ENCODE results near the gene MLLT3. TPM values are rescaled to one million over a fixed set of nuclear protein-coding genes. Genes with fewer than 3 reads are reported as not detected.

MLLT3 gene
- total RNA-seq, 2 experiments from 2014 or later: 55.9 to 56.4 TPM

- peaks cover 20% of the 10 kb centered on the region for H3K36me3 Mint-ChIP-seq
- DNase-seq: no peak
Observed at GRCh38 chr9:20447291-20447690, 175.0 kb downstream of the MLLT3 start.

DNA sequence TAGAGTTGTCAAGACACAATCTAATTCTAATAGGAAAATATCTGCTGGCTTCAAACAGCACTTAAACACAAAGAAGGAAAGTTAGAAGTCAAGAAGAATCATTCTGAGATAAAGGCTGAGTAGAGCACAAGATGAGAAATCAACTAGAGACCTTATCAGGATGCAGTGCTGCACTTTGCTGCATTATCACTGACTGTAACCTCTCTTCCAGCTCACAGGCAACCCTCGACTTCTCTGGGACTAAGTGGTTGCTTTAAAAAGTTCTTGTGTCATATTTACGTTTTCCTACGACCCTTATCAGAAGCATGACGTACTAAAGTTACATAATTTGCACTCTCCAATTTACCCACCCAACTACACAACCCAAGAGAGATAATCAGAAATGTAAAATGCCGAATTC lies 176.1 kb downstream of the MLLT3 start:
- CTCF ChIA-PET: no interaction called here
- H3K4me3 Mint-ChIP-seq: no peak overlapping the region
- DNase-seq (no peak), ATAC-seq (no peak)
- no peaks in the 10 kb centered on the region for H3K27me3 Mint-ChIP-seq
- no peak overlapping the region for H3K27ac Mint-ChIP-seq
- H3K36me3 Mint-ChIP-seq: peaks cover 15% of the 10 kb centered on the region
- H3K4me1 Mint-ChIP-seq: peaks cover 14% of the 10 kb centered on the region
- H3K9me3 Mint-ChIP-seq (ENCODE audit: low read depth): no peaks in the 10 kb centered on the region

More at GRCh38 chr9:20447291-20447690, 175.0 kb downstream of the MLLT3 start:
- Mint-ChIP-seq H3K27ac (no peak overlapping the region), H3K4me3 (no peak overlapping the region), H3K4me1 (peaks cover 6% of the 10 kb centered on the region), H3K27me3 (no peaks in the 10 kb centered on the region), H3K9me3 (ENCODE audit: low read depth) (no peaks in the 10 kb centered on the region)
- CTCF ChIA-PET: no interaction called here
- ATAC-seq: no peak

- Mint-ChIP-seq H3K9me3 (ENCODE audit: low read depth) (no peaks in the 10 kb centered on the region), H3K4me3 (no peak overlapping the region), H3K27me3 (no peaks in the 10 kb centered on the region), H3K36me3 (peaks cover 30% of the 10 kb centered on the region), H3K27ac (no peak overlapping the region), H3K4me1 (peaks cover 21% of the 10 kb centered on the region)
- no peak for ATAC-seq
- CTCF ChIA-PET: no interaction called here
- DNase-seq: no peak
Observed at GRCh38 chr9:20442461-20443319, 179.6 kb downstream of the MLLT3 start.

DNA sequence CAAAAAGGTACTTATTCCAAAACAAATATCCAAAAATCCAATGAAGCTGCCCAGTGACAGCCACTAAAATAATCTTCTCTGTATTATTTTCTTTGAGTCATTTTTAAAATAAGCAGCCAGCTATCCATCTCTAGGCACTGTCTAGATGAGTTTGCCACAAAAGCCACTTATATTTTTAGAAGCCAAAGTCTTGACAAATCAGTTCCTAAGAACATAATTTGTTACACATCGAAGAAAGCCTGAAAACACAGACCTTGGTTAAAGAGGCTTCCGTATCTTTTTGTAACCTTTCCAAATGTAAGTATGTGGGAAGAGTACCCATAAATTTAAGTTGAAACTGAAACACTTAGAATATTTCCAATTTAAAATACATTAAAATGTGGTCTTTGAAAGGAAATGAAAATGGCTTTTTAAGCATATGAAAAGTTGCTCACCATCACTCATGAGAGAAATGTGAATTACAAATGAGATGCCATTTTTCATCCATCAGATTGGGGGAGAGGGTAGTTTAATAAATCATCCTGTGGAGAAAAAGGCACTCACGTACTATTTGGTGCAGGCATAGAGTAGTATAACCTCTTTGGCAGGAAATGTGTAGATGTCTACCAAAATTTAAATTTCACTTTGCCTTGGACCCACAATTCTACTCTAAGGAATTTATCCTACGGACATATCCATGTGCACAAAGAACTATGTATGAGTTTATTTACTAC lies 180.4 kb downstream of the MLLT3 start:
- Mint-ChIP-seq H3K36me3 (peaks cover 27% of the 10 kb centered on the region), H3K9me3 (ENCODE audit: low read depth) (no peaks in the 10 kb centered on the region), H3K27me3 (no peaks in the 10 kb centered on the region), H3K27ac (no peak overlapping the region), H3K4me3 (no peak overlapping the region), H3K4me1 (peaks cover 21% of the 10 kb centered on the region)
- ATAC-seq (no peak), DNase-seq (no peak)
- CTCF ChIA-PET: interaction anchor here (1.1 kb wide), 1 partner anchor 83 kb away, joined by 3 read pairs; no protein-coding TSS in a partner anchor

DNA sequence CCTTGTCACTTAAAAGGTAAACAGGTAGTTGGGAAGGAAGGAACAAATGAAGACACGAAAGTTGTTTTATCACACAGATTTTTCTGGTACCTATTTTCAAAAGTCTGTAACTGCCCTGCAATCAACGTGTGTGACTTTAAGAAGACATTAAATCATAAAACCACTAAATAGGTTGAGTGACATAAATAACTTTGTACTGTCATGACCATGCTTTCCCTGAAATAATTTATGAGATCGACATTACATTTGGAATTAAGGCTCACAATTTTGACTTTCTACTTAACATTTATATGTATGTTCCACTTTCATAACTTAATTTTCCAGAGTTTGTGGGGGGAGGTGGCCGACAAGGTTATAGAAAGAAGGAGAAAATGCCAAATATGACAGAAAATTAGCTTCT lies 181.1 kb downstream of the MLLT3 start:
- Mint-ChIP-seq H3K4me3 (no peak overlapping the region), H3K27me3 (no peaks in the 10 kb centered on the region), H3K9me3 (ENCODE audit: low read depth) (no peaks in the 10 kb centered on the region), H3K27ac (no peak overlapping the region), H3K4me1 (peaks cover 20% of the 10 kb centered on the region), H3K36me3 (peaks cover 23% of the 10 kb centered on the region)
- DNase-seq (no peak), ATAC-seq (no peak)
- CTCF ChIA-PET: interaction anchor here (1.1 kb wide), 1 partner anchor 82 kb away, joined by 3 read pairs; no protein-coding TSS in a partner anchor

DNA sequence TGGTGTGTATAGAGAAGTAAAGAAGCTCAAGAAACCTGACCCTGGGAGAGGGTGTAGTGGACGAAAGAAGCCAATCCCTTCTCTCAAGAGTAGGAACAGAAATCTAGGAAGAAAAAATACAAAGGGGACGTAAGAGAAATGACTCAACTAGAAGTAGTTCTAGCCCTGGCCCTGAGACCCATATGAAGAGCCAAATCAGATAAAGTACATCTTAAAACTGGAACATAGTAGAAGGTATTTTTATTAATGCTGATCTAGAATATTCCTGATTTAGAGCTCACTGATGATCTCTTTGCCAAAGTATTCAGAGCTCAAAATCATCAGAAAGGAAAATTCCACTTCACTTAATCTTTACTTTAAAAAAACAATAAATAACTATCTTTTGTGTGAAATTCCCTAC lies 184.8 kb downstream of the MLLT3 start:
- no peak overlapping the region for H3K27ac Mint-ChIP-seq
- ATAC-seq: no peak

DNA sequence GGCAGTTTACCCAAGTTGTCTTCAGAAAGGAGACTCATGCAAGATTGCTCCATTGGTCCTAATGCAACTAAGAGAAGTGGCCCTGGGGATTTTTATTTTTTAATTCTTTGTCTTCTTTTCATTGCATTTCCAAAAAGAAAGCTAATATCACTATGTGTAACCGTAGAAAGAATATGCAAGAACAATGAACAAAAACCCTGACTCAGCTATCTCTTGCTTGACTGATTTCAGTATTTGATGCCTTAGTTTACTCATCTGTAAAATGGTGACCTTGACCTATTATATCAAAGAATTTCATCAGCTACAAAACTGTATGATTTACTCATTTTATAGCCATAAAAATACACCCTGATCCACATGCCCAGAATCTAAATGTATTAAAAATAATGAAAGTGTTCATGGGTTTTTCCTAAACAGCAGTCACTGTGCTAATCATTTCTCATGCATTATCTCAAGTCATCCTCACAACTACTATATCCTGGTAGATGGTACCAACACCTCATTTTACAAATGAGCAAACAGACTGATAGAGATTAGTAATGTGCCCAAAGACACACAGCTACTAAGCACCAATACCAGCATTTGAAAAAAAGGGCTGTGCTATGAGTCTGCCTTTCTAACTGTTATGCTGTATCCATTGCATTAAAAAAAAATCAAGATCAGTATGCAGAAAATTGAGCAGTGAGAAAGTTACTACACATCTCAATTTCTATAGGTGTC lies 185.7 kb downstream of the MLLT3 start:
- ATAC-seq (peak; percentile 33), DNase-seq (no peak)
- CTCF ChIA-PET: interaction anchor here (1.0 kb wide), 1 partner anchor 12 kb away, joined by 4 read pairs; no protein-coding TSS in a partner anchor
- Mint-ChIP-seq H3K36me3 (peaks cover 23% of the 10 kb centered on the region), H3K27ac (no peak overlapping the region), H3K4me3 (no peak overlapping the region), H3K9me3 (ENCODE audit: low read depth) (no peaks in the 10 kb centered on the region), H3K4me1 (peaks cover 10% of the 10 kb centered on the region), H3K27me3 (no peaks in the 10 kb centered on the region)

More for the DNA sequence above, 184.8 kb downstream of the MLLT3 start:
- Mint-ChIP-seq H3K9me3 (ENCODE audit: low read depth) (no peaks in the 10 kb centered on the region), H3K4me1 (peaks cover 17% of the 10 kb centered on the region), H3K4me3 (no peak overlapping the region), H3K27me3 (no peaks in the 10 kb centered on the region), H3K36me3 (peaks cover 24% of the 10 kb centered on the region)
- CTCF ChIA-PET: interaction anchor here (1.0 kb wide), 1 partner anchor 13 kb away, joined by 4 read pairs; no protein-coding TSS in a partner anchor
- DNase-seq: no peak

DNA sequence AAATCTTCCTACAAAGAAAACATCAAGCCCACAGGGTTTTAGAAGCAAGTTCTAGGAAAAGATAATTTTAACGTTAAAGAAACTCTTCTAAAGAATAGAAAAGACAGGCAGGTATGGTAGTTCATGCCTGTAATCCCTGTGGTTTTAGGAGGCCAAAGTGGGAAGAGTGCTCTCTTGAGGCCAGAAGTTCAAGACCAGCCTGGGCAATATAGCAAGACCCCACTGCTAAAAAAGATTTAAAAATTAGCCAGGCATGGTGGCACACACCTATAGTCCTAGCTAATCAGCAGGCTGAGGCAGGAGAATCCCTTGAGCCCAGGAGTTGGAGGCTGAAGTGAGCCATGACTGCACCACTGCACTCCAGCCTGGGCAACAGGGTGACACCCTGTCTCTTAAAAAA lies 193.3 kb downstream of the MLLT3 start:
- Mint-ChIP-seq H3K27ac (no peak overlapping the region), H3K27me3 (no peaks in the 10 kb centered on the region), H3K36me3 (peaks cover 5% of the 10 kb centered on the region), H3K9me3 (ENCODE audit: low read depth) (no peaks in the 10 kb centered on the region), H3K4me1 (no peaks in the 10 kb centered on the region), H3K4me3 (no peak overlapping the region)
- no peak for DNase-seq
- CTCF ChIA-PET: no interaction called here
- ATAC-seq: no peak

GRCh38 chr9:20427359-20427758 lies 194.9 kb downstream of the MLLT3 start:
- CTCF ChIA-PET: no interaction called here
- no peak overlapping the region for H3K27ac Mint-ChIP-seq
- H3K27me3 Mint-ChIP-seq: no peaks in the 10 kb centered on the region
- peaks cover 2% of the 10 kb centered on the region for H3K4me1 Mint-ChIP-seq
- H3K9me3 Mint-ChIP-seq (ENCODE audit: low read depth): no peaks in the 10 kb centered on the region
- ATAC-seq (no peak), DNase-seq (no peak)
- no peaks in the 10 kb centered on the region for H3K36me3 Mint-ChIP-seq
- H3K4me3 Mint-ChIP-seq: no peak overlapping the region

DNA sequence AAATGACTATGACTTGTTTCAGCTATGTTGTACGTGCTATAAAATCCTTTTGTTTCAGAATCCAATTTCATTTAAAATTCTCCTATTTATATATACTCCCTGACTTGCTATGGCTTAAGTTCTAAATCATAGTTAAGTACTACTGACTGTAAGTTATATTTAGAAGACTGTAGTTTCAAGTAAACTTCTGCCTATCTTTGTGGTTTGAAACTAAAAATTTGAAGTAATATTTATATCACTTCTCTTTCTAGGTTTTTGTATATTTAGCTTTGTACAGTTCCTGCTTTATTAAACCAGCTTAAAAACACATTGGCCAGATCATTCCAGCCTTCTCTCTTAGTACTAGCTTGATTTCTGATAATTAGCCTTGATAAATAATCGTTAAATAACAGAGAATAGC lies 196.3 kb downstream of the MLLT3 start:
- Mint-ChIP-seq H3K4me1 (peaks cover 2% of the 10 kb centered on the region), H3K27ac (no peak overlapping the region), H3K27me3 (no peaks in the 10 kb centered on the region), H3K4me3 (no peak overlapping the region), H3K9me3 (ENCODE audit: low read depth) (no peaks in the 10 kb centered on the region), H3K36me3 (no peaks in the 10 kb centered on the region)
- no peak for DNase-seq
- CTCF ChIA-PET: no interaction called here
- ATAC-seq: no peak

- no peak overlapping the region for H3K27ac Mint-ChIP-seq
- H3K27me3 Mint-ChIP-seq: no peaks in the 10 kb centered on the region
- CTCF ChIA-PET: interaction anchor here (0.9 kb wide), 1 partner anchor 203 kb away, joined by 3 read pairs; the partner anchor contains the start of gene MLLT3
- H3K36me3 Mint-ChIP-seq: peaks cover 9% of the 10 kb centered on the region
- DNase-seq (no peak), ATAC-seq (no peak)
- peaks cover 16% of the 10 kb centered on the region for H3K4me1 Mint-ChIP-seq
- no peaks in the 10 kb centered on the region for H3K9me3 Mint-ChIP-seq (ENCODE audit: low read depth)
- no peak overlapping the region for H3K4me3 Mint-ChIP-seq
Observed at GRCh38 chr9:20419533-20419932, 202.8 kb downstream of the MLLT3 start.

DNA sequence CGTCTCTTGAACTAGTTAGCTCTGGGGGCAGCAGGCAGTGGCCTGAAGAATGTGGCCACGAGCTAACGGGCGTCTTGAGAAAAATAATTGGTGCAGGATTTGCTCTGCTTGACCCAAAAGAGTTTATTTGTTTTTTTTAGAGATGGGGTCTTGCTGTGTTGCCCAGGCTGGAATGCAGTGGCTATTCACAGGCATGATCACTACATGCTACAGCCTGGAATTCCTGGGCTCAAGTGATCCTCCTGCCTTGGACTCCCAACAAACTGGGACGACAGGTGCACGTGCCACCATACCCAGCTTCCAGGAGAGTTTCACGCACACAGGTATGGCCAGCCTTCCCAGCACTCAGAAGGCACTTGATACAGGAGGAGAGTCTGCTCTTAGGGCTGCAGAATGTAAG lies 203.8 kb downstream of the MLLT3 start:
- peaks cover 17% of the 10 kb centered on the region for H3K4me1 Mint-ChIP-seq
- no peak overlapping the region for H3K27ac Mint-ChIP-seq
- H3K27me3 Mint-ChIP-seq: no peaks in the 10 kb centered on the region
- H3K36me3 Mint-ChIP-seq: peaks cover 16% of the 10 kb centered on the region
- ATAC-seq (no peak), DNase-seq (no peak)
- CTCF ChIA-PET: no interaction called here
- no peaks in the 10 kb centered on the region for H3K9me3 Mint-ChIP-seq (ENCODE audit: low read depth)
- no peak overlapping the region for H3K4me3 Mint-ChIP-seq

DNA sequence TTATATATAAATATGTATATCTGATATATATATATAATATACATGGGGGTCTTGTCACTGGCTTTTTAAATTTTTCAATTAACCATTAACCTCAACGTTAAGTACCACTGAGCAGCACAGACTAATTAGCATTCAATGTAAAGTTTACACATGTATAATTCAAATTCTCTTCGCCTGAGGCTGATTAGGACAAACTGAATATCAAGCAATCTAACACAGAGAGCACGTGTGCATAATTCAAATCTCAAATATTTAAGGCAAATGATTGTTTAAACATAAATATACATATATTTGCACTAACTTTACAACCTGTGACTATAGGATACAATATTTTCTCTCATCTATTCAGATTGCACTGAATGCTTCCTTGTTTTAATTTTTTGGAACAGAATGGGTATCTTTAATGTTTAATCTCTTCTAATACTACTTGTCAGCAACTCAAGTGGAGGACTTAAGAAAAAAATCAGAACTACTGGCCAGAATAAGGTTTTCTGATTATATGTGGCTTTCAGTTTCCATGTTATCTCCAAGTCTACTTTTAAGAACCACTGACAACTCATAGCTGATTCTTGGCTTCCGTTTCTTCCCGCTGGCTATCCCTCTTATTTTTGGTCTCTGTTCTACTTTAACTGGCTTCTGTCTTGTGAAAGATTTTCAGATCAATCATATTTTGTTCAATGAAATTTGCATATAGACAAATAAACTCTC lies 204.8 kb downstream of the MLLT3 start:
- DNase-seq (no peak), ATAC-seq (no peak)
- H3K27me3 Mint-ChIP-seq: no peaks in the 10 kb centered on the region
- H3K27ac Mint-ChIP-seq: no peak overlapping the region
- peaks cover 15% of the 10 kb centered on the region for H3K4me1 Mint-ChIP-seq
- H3K9me3 Mint-ChIP-seq (ENCODE audit: low read depth): no peaks in the 10 kb centered on the region
- no peak overlapping the region for H3K4me3 Mint-ChIP-seq
- CTCF ChIA-PET: interaction anchor here (0.7 kb wide), 1 partner anchor 175 kb away, joined by 3 read pairs; no protein-coding TSS in a partner anchor
- H3K36me3 Mint-ChIP-seq: peaks cover 23% of the 10 kb centered on the region

All from activated CD8-positive, alpha-beta memory T cell treated with anti-CD3 and anti-CD28 coated beads, Interleukin-2, amount 10 ng/mL, durations not matched to agents 7 days and 5 days (primary cell).